ENCODE data around the gene COMMD6.

Gene COMMD6

DNA sequence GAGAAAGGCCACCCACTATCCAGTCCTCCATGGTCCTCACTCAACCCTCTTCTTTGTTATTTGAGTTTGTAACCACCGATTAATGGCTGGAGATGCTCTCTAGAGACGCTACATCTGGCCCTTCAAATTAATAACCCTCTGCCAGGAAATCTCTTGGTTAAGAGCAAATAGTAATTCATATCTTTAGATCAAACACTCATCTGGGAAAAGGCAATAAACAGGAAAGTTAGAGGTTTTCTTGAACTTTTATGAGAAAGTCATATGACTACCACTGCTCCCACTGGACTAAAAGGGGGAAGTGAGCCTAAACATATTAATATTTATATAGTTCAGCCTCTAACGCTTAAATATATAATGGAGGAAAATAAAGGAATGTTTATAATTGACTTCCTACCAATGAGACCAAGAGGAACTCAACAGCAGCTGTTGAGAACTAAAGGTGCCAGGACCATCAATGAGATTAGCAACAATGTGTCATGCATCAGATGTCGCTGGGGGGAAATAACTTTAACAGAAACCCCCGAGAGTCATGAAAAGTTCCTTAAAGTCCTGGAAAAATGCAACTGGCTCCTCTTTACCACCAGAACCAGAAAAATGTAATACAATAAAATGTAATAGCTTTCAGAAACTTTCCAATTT lies 58.4 kb downstream of the COMMD6 start:
- TF ChIP-seq BACH2 (CRISPR knock-in tag; IDR thresholded peaks at IDR 0.05; ENCODE audit: borderline replicate concordance) (no peak), ZNF565 (CRISPR knock-in tag; conservative IDR thresholded peaks at IDR 0.05; ENCODE audit: low read depth) (no peak), SNAI2 (CRISPR knock-in tag; IDR thresholded peaks at IDR 0.05) (no peak), OSR1 (CRISPR knock-in tag; IDR thresholded peaks at IDR 0.05) (no peak), CSDC2 (CRISPR knock-in tag; IDR thresholded peaks at IDR 0.05) (no peak), RARB (CRISPR knock-in tag; IDR thresholded peaks at IDR 0.05) (no peak), TOX (CRISPR knock-in tag; IDR thresholded peaks at IDR 0.05; ENCODE audit: borderline replicate concordance) (no peak), TCF4 (CRISPR knock-in tag; IDR thresholded peaks at IDR 0.05; ENCODE audit: borderline replicate concordance) (no peak), ZNF8 (CRISPR knock-in tag; IDR thresholded peaks at IDR 0.05) (no peak), PPARA (CRISPR knock-in tag; IDR thresholded peaks at IDR 0.05; ENCODE audit: borderline replicate concordance) (no peak), ZFP3 (CRISPR knock-in tag; IDR thresholded peaks at IDR 0.05) (no peak)
- TF ChIP-seq, protein P1, sequence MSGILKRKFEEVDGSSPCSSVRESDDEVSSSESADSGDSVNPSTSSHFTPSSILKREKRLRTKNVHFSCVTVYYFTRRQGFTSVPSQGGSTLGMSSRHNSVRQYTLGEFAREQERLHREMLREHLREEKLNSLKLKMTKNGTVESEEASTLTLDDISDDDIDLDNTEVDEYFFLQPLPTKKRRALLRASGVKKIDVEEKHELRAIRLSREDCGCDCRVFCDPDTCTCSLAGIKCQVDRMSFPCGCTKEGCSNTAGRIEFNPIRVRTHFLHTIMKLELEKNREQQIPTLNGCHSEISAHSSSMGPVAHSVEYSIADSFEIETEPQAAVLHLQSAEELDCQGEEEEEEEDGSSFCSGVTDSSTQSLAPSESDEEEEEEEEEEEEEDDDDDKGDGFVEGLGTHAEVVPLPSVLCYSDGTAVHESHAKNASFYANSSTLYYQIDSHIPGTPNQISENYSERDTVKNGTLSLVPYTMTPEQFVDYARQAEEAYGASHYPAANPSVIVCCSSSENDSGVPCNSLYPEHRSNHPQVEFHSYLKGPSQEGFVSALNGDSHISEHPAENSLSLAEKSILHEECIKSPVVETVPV (CRISPR knock-in tag; IDR thresholded peaks at IDR 0.05): no peak
- TF ChIP-seq, protein P2, sequence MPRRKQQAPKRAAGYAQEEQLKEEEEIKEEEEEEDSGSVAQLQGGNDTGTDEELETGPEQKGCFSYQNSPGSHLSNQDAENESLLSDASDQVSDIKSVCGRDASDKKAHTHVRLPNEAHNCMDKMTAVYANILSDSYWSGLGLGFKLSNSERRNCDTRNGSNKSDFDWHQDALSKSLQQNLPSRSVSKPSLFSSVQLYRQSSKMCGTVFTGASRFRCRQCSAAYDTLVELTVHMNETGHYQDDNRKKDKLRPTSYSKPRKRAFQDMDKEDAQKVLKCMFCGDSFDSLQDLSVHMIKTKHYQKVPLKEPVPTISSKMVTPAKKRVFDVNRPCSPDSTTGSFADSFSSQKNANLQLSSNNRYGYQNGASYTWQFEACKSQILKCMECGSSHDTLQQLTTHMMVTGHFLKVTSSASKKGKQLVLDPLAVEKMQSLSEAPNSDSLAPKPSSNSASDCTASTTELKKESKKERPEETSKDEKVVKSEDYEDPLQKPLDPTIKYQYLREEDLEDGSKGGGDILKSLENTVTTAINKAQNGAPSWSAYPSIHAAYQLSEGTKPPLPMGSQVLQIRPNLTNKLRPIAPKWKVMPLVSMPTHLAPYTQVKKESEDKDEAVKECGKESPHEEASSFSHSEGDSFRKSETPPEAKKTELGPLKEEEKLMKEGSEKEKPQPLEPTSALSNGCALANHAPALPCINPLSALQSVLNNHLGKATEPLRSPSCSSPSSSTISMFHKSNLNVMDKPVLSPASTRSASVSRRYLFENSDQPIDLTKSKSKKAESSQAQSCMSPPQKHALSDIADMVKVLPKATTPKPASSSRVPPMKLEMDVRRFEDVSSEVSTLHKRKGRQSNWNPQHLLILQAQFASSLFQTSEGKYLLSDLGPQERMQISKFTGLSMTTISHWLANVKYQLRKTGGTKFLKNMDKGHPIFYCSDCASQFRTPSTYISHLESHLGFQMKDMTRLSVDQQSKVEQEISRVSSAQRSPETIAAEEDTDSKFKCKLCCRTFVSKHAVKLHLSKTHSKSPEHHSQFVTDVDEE (CRISPR knock-in tag; IDR thresholded peaks at IDR 0.05): no peak
- no peak for ATAC-seq

DNA sequence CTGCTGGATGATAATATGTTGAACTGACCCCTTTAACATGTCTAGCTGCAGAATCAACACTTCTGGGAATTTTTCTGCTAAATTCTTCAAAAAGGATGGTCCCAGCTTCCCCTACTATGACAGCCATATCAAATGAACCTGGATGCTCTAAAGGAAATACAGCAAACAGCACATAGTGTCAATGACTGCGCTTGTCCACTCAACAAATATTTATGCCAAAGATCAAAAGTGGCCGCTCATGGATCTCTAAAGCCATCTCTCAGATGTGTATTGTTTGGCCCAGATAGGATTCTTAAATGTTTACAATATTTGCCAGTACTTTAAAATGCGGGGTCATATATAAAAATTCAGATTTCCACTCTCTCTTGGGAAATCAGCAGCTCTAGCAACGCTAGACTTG lies 59.0 kb downstream of the COMMD6 start:
- no peak for ATAC-seq
- no peak for TF ChIP-seq ESRRG (CRISPR knock-in tag; IDR thresholded peaks at IDR 0.05)
- TF ChIP-seq TCF4 (CRISPR knock-in tag; IDR thresholded peaks at IDR 0.05; ENCODE audit: borderline replicate concordance): no peak
- TF ChIP-seq, protein P3, sequence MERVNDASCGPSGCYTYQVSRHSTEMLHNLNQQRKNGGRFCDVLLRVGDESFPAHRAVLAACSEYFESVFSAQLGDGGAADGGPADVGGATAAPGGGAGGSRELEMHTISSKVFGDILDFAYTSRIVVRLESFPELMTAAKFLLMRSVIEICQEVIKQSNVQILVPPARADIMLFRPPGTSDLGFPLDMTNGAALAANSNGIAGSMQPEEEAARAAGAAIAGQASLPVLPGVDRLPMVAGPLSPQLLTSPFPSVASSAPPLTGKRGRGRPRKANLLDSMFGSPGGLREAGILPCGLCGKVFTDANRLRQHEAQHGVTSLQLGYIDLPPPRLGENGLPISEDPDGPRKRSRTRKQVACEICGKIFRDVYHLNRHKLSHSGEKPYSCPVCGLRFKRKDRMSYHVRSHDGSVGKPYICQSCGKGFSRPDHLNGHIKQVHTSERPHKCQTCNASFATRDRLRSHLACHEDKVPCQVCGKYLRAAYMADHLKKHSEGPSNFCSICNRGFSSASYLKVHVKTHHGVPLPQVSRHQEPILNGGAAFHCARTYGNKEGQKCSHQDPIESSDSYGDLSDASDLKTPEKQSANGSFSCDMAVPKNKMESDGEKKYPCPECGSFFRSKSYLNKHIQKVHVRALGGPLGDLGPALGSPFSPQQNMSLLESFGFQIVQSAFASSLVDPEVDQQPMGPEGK (CRISPR knock-in tag; IDR thresholded peaks at IDR 0.05; ENCODE audit: borderline replicate concordance): no peak
- TF ChIP-seq, protein P4, sequence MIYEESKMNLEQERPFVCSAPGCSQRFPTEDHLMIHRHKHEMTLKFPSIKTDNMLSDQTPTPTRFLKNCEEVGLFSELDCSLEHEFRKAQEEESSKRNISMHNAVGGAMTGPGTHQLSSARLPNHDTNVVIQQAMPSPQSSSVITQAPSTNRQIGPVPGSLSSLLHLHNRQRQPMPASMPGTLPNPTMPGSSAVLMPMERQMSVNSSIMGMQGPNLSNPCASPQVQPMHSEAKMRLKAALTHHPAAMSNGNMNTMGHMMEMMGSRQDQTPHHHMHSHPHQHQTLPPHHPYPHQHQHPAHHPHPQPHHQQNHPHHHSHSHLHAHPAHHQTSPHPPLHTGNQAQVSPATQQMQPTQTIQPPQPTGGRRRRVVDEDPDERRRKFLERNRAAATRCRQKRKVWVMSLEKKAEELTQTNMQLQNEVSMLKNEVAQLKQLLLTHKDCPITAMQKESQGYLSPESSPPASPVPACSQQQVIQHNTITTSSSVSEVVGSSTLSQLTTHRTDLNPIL (CRISPR knock-in tag; IDR thresholded peaks at IDR 0.05; ENCODE audit: low read depth): no peak
- no peak for TF ChIP-seq PPARA (CRISPR knock-in tag; IDR thresholded peaks at IDR 0.05; ENCODE audit: borderline replicate concordance)
- no peak for TF ChIP-seq SNAI2 (CRISPR knock-in tag; IDR thresholded peaks at IDR 0.05)
- no peak for TF ChIP-seq ZNF8 (CRISPR knock-in tag; IDR thresholded peaks at IDR 0.05)
- TF ChIP-seq, protein P5, sequence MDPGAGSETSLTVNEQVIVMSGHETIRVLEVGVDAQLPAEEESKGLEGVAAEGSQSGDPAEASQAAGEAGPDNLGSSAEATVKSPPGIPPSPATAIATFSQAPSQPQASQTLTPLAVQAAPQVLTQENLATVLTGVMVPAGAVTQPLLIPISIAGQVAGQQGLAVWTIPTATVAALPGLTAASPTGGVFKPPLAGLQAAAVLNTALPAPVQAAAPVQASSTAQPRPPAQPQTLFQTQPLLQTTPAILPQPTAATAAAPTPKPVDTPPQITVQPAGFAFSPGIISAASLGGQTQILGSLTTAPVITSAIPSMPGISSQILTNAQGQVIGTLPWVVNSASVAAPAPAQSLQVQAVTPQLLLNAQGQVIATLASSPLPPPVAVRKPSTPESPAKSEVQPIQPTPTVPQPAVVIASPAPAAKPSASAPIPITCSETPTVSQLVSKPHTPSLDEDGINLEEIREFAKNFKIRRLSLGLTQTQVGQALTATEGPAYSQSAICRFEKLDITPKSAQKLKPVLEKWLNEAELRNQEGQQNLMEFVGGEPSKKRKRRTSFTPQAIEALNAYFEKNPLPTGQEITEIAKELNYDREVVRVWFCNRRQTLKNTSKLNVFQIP (CRISPR knock-in tag; IDR thresholded peaks at IDR 0.05; ENCODE audit: borderline replicate concordance, low read depth): no peak
- TF ChIP-seq BACH2 (CRISPR knock-in tag; IDR thresholded peaks at IDR 0.05; ENCODE audit: borderline replicate concordance): no peak
- TF ChIP-seq ZFP3 (CRISPR knock-in tag; IDR thresholded peaks at IDR 0.05): no peak
- no peak for TF ChIP-seq TOX (CRISPR knock-in tag; IDR thresholded peaks at IDR 0.05; ENCODE audit: borderline replicate concordance)
- TF ChIP-seq OSR1 (CRISPR knock-in tag; IDR thresholded peaks at IDR 0.05): no peak
- TF ChIP-seq ZNF70 (CRISPR knock-in tag; IDR thresholded peaks at IDR 0.05): no peak
- TF ChIP-seq ZFP30 (CRISPR knock-in tag; IDR thresholded peaks at IDR 0.05): no peak
- no peak for TF ChIP-seq CSDC2 (CRISPR knock-in tag; IDR thresholded peaks at IDR 0.05)

Data from SK-N-SH treated with all-trans-retinoic acid at 6 μM for 48 hours (cell line).